GM12892 (cell line): ENCODE measurements around the gene TWF2.

Experiments
- POLR2A ChIP-seq: IDR thresholded peaks from 2 replicates; pipeline ENCODE4 v1.6.1; 2011; ENCODE audit warnings: low read depth, low read length, control low read depth
- POLR2AphosphoS5 ChIP-seq: IDR thresholded peaks from 2 replicates; pipeline ENCODE4 v1.6.1; 2011; ENCODE audit warnings: low read depth, low read length, control low read depth

DNA sequence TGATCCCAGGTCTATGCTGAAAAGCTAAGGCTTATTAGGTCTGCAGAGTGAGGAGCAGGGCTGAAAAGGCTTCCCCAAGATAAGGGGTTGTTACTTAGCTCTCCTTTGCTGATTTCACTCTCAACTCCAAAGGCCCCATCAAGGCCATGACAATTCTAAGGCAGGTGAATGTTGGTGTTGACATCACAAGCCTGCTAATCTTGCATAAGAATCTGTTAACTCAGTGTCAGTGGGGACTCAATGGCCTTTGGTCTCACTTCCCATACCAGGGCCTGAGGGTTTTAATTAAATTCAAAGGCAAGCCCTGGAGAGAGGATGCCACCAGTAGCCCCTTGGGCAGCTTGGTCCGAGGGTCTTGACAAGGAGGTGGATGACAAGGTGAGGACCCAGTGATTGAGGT, 50.4 kb downstream of the TWF2 start:
- no peak for TF ChIP-seq POLR2AphosphoS5
- TF ChIP-seq POLR2A: no peak
